Neuronal stem cell (in vitro differentiated cells): ENCODE measurements around the gene CNTNAP2.

Source experiments
- DNase-seq: peaks from one replicate; pipeline ENCODE4 v3.0.0-alpha.2; 2013; ENCODE audit warnings: low spot score
- H2AFZ ChIP-seq: one replicate; pipeline ENCODE4 v1.6.1; 2013; ENCODE audit warnings: mild to moderate bottlenecking, low read length, inconsistent platforms
- H2AK5ac ChIP-seq: 2 replicates; pipeline ENCODE4 v1.6.1; 2013; ENCODE audit warnings: low read depth, mild to moderate bottlenecking, inconsistent platforms, low read length, moderate library complexity, mixed read lengths
- H2BK120ac ChIP-seq: 2 replicates; pipeline ENCODE4 v1.6.1; 2013; ENCODE audit warnings: low read depth, mild to moderate bottlenecking, inconsistent platforms, low read length, moderate library complexity, mixed read lengths
- H2BK12ac ChIP-seq: one replicate; pipeline ENCODE4 v1.6.1; 2013; ENCODE audit warnings: low read length, inconsistent platforms
- H2BK15ac ChIP-seq: 2 replicates; pipeline ENCODE4 v1.6.1; 2013; ENCODE audit warnings: mild to moderate bottlenecking, low read length, inconsistent platforms, mixed read lengths
- H2BK5ac ChIP-seq: one replicate; pipeline ENCODE4 v1.6.1; 2013; ENCODE audit warnings: inconsistent platforms, mild to moderate bottlenecking, low read length, moderate library complexity
- H3K14ac ChIP-seq: one replicate; pipeline ENCODE4 v1.6.1; 2013; ENCODE audit warnings: low read length, inconsistent platforms
- H3K18ac ChIP-seq: 2 replicates; pipeline ENCODE4 v1.6.1; 2013; ENCODE audit warnings: low read length, inconsistent platforms
- H3K23ac ChIP-seq: 2 replicates; pipeline ENCODE4 v1.6.1; 2013; ENCODE audit warnings: low read depth, mild to moderate bottlenecking, mixed read lengths, low read length, inconsistent platforms; ENCODE audit not compliant: poor library complexity
- H3K27ac ChIP-seq: replicated peaks from 3 replicates; pipeline ENCODE4 v1.5.1; 2013; ENCODE audit warnings: low read length, inconsistent platforms
- H3K27me3 ChIP-seq, 3 experiments: 2 replicates each; pipeline ENCODE4 v1.6.1; 2013; ENCODE audit warnings: low read length in 3 of 3, mild to moderate bottlenecking in 2 of 3, inconsistent platforms in 1 of 3, low read depth in 1 of 3, mixed read lengths in 1 of 3, moderate library complexity in 1 of 3; ENCODE audit not compliant: control insufficient read depth in 3 of 3, insufficient read depth in 3 of 3
- H3K36me3 ChIP-seq, 2 donors: replicated peaks in 1 of 2; 2 replicates each; pipeline ENCODE4 v1.6.1; 2013; ENCODE audit warnings: low read length in 2 of 2; ENCODE audit not compliant: control insufficient read depth in 2 of 2, insufficient read depth in 2 of 2
- H3K4ac ChIP-seq: 2 replicates; pipeline ENCODE4 v1.6.1; 2013; ENCODE audit warnings: inconsistent platforms, mild to moderate bottlenecking, low read length, moderate library complexity
- H3K4me1 ChIP-seq, 2 donors: 1 replicate in 1 of 2; 2 replicates in 1 of 2; pipeline ENCODE4 v1.6.1; 2013; ENCODE audit warnings: low read length in 2 of 2, low read depth in 1 of 2; ENCODE audit not compliant: control insufficient read depth in 2 of 2, insufficient read depth in 1 of 2
- H3K4me2 ChIP-seq: one replicate; pipeline ENCODE4 v1.6.1; 2013; ENCODE audit warnings: mild to moderate bottlenecking, low read length, inconsistent platforms; ENCODE audit not compliant: insufficient read depth, poor library complexity, severe bottlenecking
- H3K4me3 ChIP-seq, 2 donors: 2 replicates each; pipeline ENCODE4 v1.5.1; 2013; ENCODE audit warnings: low read length in 2 of 2, mild to moderate bottlenecking in 2 of 2, inconsistent platforms in 1 of 2, moderate library complexity in 1 of 2
- H3K79me1 ChIP-seq: one replicate; pipeline ENCODE4 v1.6.1; 2013; ENCODE audit warnings: low read depth, mild to moderate bottlenecking, inconsistent platforms, low read length, moderate library complexity
- H3K9ac ChIP-seq: one replicate; pipeline ENCODE4 v1.6.1; 2013; ENCODE audit warnings: mild to moderate bottlenecking, low read depth, low read length, inconsistent platforms; ENCODE audit not compliant: poor library complexity
- H3K9me3 ChIP-seq, 2 donors: replicated peaks in 1 of 2; 2 replicates each; pipeline versions ENCODE3 to v1.6.1; 2013; ENCODE audit warnings: low read length in 2 of 2, mild to moderate bottlenecking in 2 of 2, inconsistent platforms in 1 of 2, low read depth in 1 of 2, mixed read lengths in 1 of 2, moderate library complexity in 1 of 2; ENCODE audit not compliant: control insufficient read depth in 2 of 2, insufficient read depth in 1 of 2
- H4K8ac ChIP-seq: one replicate; pipeline ENCODE4 v1.6.1; 2013; ENCODE audit warnings: low read depth, mild to moderate bottlenecking, inconsistent platforms, low read length, moderate library complexity
- H4K91ac ChIP-seq: one replicate; pipeline ENCODE4 v1.6.1; 2013; ENCODE audit warnings: low read length, low read depth, mild to moderate bottlenecking, inconsistent platforms; ENCODE audit not compliant: poor library complexity
- WGBS, 2 donors: extraction: QIAGEN DNeasy Blood & Tissue Kit; methylation state at CpG; one replicate each; pipeline ENCODE4 v1.1.7; 2013; ENCODE audit warnings: missing lambda C conversion rate in 2 of 2, mixed read lengths in 1 of 2; ENCODE audit not compliant: insufficient read length in 2 of 2, insufficient replicate concordance in 1 of 2; ENCODE audit errors: extremely low coverage in 2 of 2; 5-methylcytosine and 5-hydroxymethylcytosine counted together

The CNTNAP2 gene

DNA sequence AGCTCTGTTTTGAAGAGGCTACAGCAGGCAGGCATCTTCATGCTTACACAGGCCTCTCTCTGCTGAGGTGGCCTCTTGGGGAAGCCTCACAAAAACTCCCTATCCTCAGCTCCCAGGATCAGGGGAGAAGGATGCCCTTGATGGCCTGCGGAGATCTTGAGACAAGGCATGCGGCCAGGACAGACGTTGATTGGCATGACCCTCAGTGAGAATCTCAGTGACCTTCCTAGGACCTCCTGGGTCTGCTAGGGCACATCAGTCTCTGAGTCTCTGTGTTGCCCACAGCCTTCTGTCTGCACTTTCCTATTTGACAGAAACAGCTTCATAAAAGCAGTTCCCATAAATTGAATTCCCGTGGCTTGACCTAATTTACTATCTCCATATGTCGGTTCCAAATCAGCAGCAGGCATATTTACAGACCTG lies 1468.2 kb downstream of the CNTNAP2 start:
- no peak overlapping the region for H3K18ac ChIP-seq
- no peak overlapping the region for H3K4me3 ChIP-seq
- H3K27me3 ChIP-seq: no peaks in the 10 kb centered on the region
- H3K14ac ChIP-seq: no peak overlapping the region
- peak; percentile 3 for DNase-seq
- no peak overlapping the region for H2BK15ac ChIP-seq
- H3K9me3 ChIP-seq: no peaks in the 10 kb centered on the region
- H4K8ac ChIP-seq: no peak overlapping the region
- no peak overlapping the region for H2BK5ac ChIP-seq
- H4K91ac ChIP-seq: no peak overlapping the region
- no peak overlapping the region for H3K23ac ChIP-seq
- H3K79me1 ChIP-seq: no peaks in the 10 kb centered on the region
- H3K36me3 ChIP-seq: no peaks in the 10 kb centered on the region
- no CpG with 5 or more reads among the region's 5 CpGs for WGBS, 2 donors
- no peak overlapping the region for H2AK5ac ChIP-seq
- H3K4me1 ChIP-seq: peaks cover 0 to 6% of the 10 kb centered on the region in 2 donors
- H3K4ac ChIP-seq: no peak overlapping the region
- no peak overlapping the region for H3K27ac ChIP-seq
- H3K4me2 ChIP-seq: no peak overlapping the region
- H2AFZ ChIP-seq: peak overlapping the region; percentile 1
- no peak overlapping the region for H3K9ac ChIP-seq
- no peak overlapping the region for H2BK120ac ChIP-seq
- no peak overlapping the region for H2BK12ac ChIP-seq

DNA sequence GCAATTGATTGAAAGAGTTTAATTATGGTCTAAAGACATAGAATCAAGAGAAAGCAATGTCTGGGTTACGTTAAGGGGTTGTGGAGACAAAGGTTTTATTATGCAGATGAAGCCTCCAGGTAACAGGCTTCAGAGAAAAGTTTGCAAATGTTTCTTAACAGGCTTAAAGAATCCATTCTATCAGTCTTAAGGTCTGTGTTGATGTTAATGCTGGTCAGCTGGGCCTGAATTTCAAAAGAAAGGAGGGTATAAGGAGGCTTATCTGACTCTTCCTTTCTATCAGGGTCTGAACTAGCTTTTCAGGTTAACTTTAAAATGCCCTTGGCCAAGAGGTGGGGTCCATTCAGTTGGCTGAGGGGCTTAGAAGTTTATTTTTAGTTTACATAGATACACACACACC lies 1469.5 kb downstream of the CNTNAP2 start:
- H3K79me1 ChIP-seq: no peaks in the 10 kb centered on the region
- H2BK120ac ChIP-seq: no peak overlapping the region
- H2BK12ac ChIP-seq: no peak overlapping the region
- no peak overlapping the region for H3K4ac ChIP-seq
- no CpG with 5 or more reads among the region's 1 CpG for WGBS, 2 donors
- no peak overlapping the region for H2BK15ac ChIP-seq
- no peak overlapping the region for H3K18ac ChIP-seq
- no peak overlapping the region for H3K9ac ChIP-seq
- H2AK5ac ChIP-seq: no peak overlapping the region
- H3K9me3 ChIP-seq: no peaks in the 10 kb centered on the region
- no peaks in the 10 kb centered on the region for H3K36me3 ChIP-seq
- no peaks in the 10 kb centered on the region for H3K27me3 ChIP-seq
- no peak for DNase-seq
- H4K91ac ChIP-seq: no peak overlapping the region
- no peak overlapping the region for H2AFZ ChIP-seq
- H3K4me3 ChIP-seq: no peak overlapping the region
- H3K4me1 ChIP-seq: peaks cover 0 to 6% of the 10 kb centered on the region in 2 donors
- no peak overlapping the region for H3K14ac ChIP-seq
- H4K8ac ChIP-seq: no peak overlapping the region
- H3K23ac ChIP-seq: no peak overlapping the region
- H3K27ac ChIP-seq: no peak overlapping the region
- no peak overlapping the region for H2BK5ac ChIP-seq
- no peak overlapping the region for H3K4me2 ChIP-seq

DNA sequence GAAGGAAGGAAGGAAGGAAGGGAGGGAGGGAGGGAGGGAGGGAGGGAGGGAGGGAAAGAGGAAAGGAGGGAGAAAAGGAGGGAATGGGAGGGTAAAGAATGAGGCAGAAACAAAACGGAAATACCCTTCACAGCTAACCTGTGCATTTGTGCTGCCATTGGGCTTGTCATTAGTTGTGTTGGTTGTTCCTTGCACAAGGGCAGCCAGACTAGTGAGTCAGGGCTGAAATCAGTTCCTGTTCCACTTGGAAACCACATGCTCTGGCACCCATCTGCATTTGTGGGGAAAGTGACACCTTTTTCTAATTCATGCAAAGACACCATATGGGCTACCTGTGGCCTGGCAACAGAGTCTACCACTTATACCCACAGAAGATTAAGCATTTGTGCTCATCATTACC lies 1469.9 kb downstream of the CNTNAP2 start:
- Histone ChIP-seq H3K27ac (no peak overlapping the region), H4K91ac (no peak overlapping the region), H2AK5ac (no peak overlapping the region), H3K4ac (no peak overlapping the region), H3K4me3 (no peak overlapping the region), H2AFZ (no peak overlapping the region), H3K79me1 (no peaks in the 10 kb centered on the region), H3K4me2 (no peak overlapping the region), H3K14ac (no peak overlapping the region), H2BK5ac (no peak overlapping the region), H3K4me1 (peaks cover 0 to 6% of the 10 kb centered on the region in 2 donors), H3K9ac (no peak overlapping the region), H3K9me3 (no peaks in the 10 kb centered on the region), H2BK12ac (no peak overlapping the region), H3K36me3 (no peaks in the 10 kb centered on the region), H2BK15ac (no peak overlapping the region), H2BK120ac (no peak overlapping the region), H4K8ac (no peak overlapping the region), H3K23ac (no peak overlapping the region), H3K27me3 (no peaks in the 10 kb centered on the region), H3K18ac (no peak overlapping the region)
- DNase-seq: no peak
- WGBS, 2 donors: no CpG with 5 or more reads among the region's 1 CpG

DNA sequence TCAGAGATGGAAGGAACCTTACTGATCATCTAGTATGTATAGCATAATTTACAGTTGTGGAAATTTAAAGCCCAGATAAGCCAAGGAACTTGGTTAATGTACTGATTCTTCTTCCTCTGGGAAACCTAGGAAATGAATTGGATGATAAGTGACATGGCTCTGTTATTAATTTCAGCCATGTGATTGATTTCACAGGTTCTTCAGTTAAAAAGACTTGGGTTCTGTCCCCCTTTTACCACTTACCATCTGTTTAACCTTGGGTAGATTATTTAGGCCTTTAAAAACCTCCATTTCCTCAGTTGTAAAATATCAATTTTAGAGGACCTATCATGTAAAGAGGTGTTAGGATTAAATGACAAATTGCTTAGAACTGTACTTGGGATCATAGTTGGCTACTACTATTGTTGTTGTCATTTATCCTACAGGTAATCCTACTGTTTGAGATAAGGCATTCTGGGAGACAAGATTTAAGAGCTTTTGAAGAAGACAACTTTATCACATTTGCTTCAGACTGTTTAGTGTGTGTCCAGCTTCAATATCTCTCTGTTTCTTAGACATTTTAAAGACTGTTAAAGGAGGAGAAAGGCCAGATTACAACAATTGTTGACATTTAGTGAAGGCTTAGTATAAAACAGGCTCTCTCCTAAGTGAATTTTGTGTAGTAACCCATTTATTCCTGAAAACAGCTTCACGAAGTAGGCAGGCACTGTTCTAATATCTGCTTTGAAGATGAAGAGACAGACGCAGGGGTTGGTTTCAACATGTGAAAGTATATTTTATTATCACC lies 1476.9 kb downstream of the CNTNAP2 start:
- H2AFZ ChIP-seq: no peak overlapping the region
- no peak overlapping the region for H4K8ac ChIP-seq
- H3K36me3 ChIP-seq: no peaks in the 10 kb centered on the region
- no peak overlapping the region for H3K27ac ChIP-seq
- no CpG with 5 or more reads among the region's 2 CpGs for WGBS, 2 donors
- no peaks in the 10 kb centered on the region for H3K9me3 ChIP-seq
- H3K4me1 ChIP-seq: no peaks in the 10 kb centered on the region
- H2BK120ac ChIP-seq: no peak overlapping the region
- H2BK15ac ChIP-seq: no peak overlapping the region
- no peak overlapping the region for H3K23ac ChIP-seq
- H3K18ac ChIP-seq: no peak overlapping the region
- no peak overlapping the region for H3K14ac ChIP-seq
- H3K9ac ChIP-seq: no peak overlapping the region
- H2AK5ac ChIP-seq: no peak overlapping the region
- H3K4ac ChIP-seq: no peak overlapping the region
- DNase-seq: no peak
- no peak overlapping the region for H3K4me2 ChIP-seq
- no peak overlapping the region for H4K91ac ChIP-seq
- no peak overlapping the region for H3K4me3 ChIP-seq
- no peaks in the 10 kb centered on the region for H3K79me1 ChIP-seq
- H2BK5ac ChIP-seq: no peak overlapping the region
- H3K27me3 ChIP-seq: no peaks in the 10 kb centered on the region
- no peak overlapping the region for H2BK12ac ChIP-seq
